WTC11 (cell line): Measurements from ENCODE around the gene KIAA1671. TPM values are rescaled to one million over a fixed set of nuclear protein-coding genes. Genes with fewer than 3 reads are reported as not detected.

ENCODE experiments used
- ATAC-seq: fragments of 200-7000 bp; cut with Tn5 transposase; 2 replicates; pipeline ENCODE4 v1.10.0; 2021; ENCODE audit warnings: mild to moderate bottlenecking, moderate library complexity
- CTCF ChIA-PET: fragments of 300-600 bp; sonication (Branson Sonifier 250); formaldehyde crosslinking; loops from one replicate; lab custom pipeline; 2021; ENCODE audit warnings: antibody characterized with exemption; lab: Charles Lee
- POLR2A ChIA-PET: fragments of 350-600 bp; sonication (Branson Sonifier 250); formaldehyde crosslinking; loops from one replicate; lab custom pipeline; 2021; ENCODE audit warnings: antibody characterized with exemption; lab: Charles Lee
- DNase-seq: peaks from one replicate; pipeline ENCODE4 v3.0.0; 2021; ENCODE audit warnings: low spot score
- H3K27ac Mint-ChIP-seq: 2 replicates; pipeline ENCODE4 v1.8.0; 2021; ENCODE audit warnings: mixed read lengths
- H3K27me3 Mint-ChIP-seq: 2 replicates; pipeline ENCODE4 v1.8.0; 2021; ENCODE audit warnings: low read depth, mild to moderate bottlenecking, moderate library complexity, mixed read lengths
- H3K36me3 Mint-ChIP-seq: 2 replicates; pipeline ENCODE4 v1.8.0; 2021; ENCODE audit warnings: mixed read lengths
- H3K4me1 Mint-ChIP-seq: 2 replicates; pipeline ENCODE4 v1.8.0; 2022; ENCODE audit warnings: mixed read lengths
- H3K4me3 Mint-ChIP-seq: 2 replicates; pipeline ENCODE4 v1.8.0; 2021; ENCODE audit warnings: mild to moderate bottlenecking, moderate library complexity, mixed read lengths
- H3K9me3 Mint-ChIP-seq: 2 replicates; pipeline ENCODE4 v1.8.0; 2021; ENCODE audit warnings: mixed read lengths
- ELF4 ChIP-seq: sonication (generic); formaldehyde crosslinking; IDR thresholded peaks from 2 replicates; pipeline ENCODE4 v1.8.1; 2022; ENCODE audit warnings: low read depth, mild to moderate bottlenecking, moderate library complexity, missing genetic modification reagents
- ETV6 ChIP-seq: sonication (generic); formaldehyde crosslinking; IDR thresholded peaks from 2 replicates; pipeline ENCODE4 v1.8.1; 2022; ENCODE audit warnings: mild to moderate bottlenecking, missing genetic modification reagents
- GABPB1 ChIP-seq: sonication (generic); formaldehyde crosslinking; IDR thresholded peaks from 2 replicates; pipeline ENCODE4 v1.8.1; 2023; ENCODE audit warnings: mild to moderate bottlenecking, missing genetic modification reagents
- GTF2I ChIP-seq: fragments of 250-450 bp; sonication (Bioruptor Pico); conservative IDR thresholded peaks from 2 replicates; pipeline ENCODE4 v1.4.0; 2021; ENCODE audit warnings: mild to moderate bottlenecking
- NR3C1 ChIP-seq: sonication (generic); formaldehyde crosslinking; conservative IDR thresholded peaks from 2 replicates; pipeline ENCODE4 v1.8.1; 2023; ENCODE audit warnings: low read depth, mild to moderate bottlenecking, missing genetic modification reagents
- RELA ChIP-seq: sonication (generic); formaldehyde crosslinking; IDR thresholded peaks from 2 replicates; pipeline ENCODE4 v1.8.1; 2022; ENCODE audit warnings: missing genetic modification reagents, mild to moderate bottlenecking, borderline replicate concordance
- RORB ChIP-seq: fragments of 250-450 bp; sonication (Bioruptor Pico); IDR thresholded peaks from 2 replicates; pipeline ENCODE4 v1.9.0; 2021; ENCODE audit warnings: mild to moderate bottlenecking
- TEAD4 ChIP-seq: sonication (generic); formaldehyde crosslinking; IDR thresholded peaks from 2 replicates; pipeline ENCODE4 v1.8.0; 2022; ENCODE audit warnings: mild to moderate bottlenecking, missing genetic modification reagents
- ZNF138 ChIP-seq: sonication (generic); formaldehyde crosslinking; conservative IDR thresholded peaks from 2 replicates; pipeline ENCODE4 v1.8.1; 2022; ENCODE audit warnings: mild to moderate bottlenecking, moderate library complexity, missing genetic modification reagents
- ZNF423 ChIP-seq: fragments of 250-450 bp; sonication (Bioruptor Pico); IDR thresholded peaks from 2 replicates; pipeline ENCODE4 v2.1.2; 2022; ENCODE audit warnings: mild to moderate bottlenecking, moderate library complexity
- total RNA-seq: library from RNA; stranded (reverse); gene quantifications from 3 replicates; pipeline ENCODE4 v1.2.3, GENCODE V29; 2021
- TF ChIP-seq, protein P1 (sequence below): sonication (generic); formaldehyde crosslinking; IDR thresholded peaks from 2 replicates; pipeline ENCODE4 v1.8.0; 2022; ENCODE audit warnings: mild to moderate bottlenecking, missing genetic modification reagents
- TF ChIP-seq, protein P2 (sequence below): sonication (generic); formaldehyde crosslinking; IDR thresholded peaks from 2 replicates; pipeline ENCODE4 v1.8.1; 2022; ENCODE audit warnings: low read depth, missing genetic modification reagents, borderline replicate concordance
- TF ChIP-seq, protein P3 (sequence below): fragments of 250-450 bp; sonication (Bioruptor Pico); conservative IDR thresholded peaks from 2 replicates; pipeline ENCODE4 v1.9.0; 2021; ENCODE audit warnings: mild to moderate bottlenecking
- TF ChIP-seq, protein P4 (sequence below): sonication (generic); formaldehyde crosslinking; IDR thresholded peaks from 2 replicates; pipeline ENCODE4 v1.8.0; 2022; ENCODE audit warnings: mild to moderate bottlenecking, missing genetic modification reagents
- TF ChIP-seq, protein P5 (sequence below): fragments of 250-450 bp; sonication (Bioruptor Pico); IDR thresholded peaks from 2 replicates; pipeline ENCODE4 v2.1.2; 2022; ENCODE audit warnings: mild to moderate bottlenecking, moderate library complexity
- TF ChIP-seq, protein P6 (sequence below): sonication (generic); formaldehyde crosslinking; IDR thresholded peaks from 2 replicates; pipeline ENCODE4 v1.8.1; 2023; ENCODE audit warnings: mild to moderate bottlenecking, missing genetic modification reagents
- TF ChIP-seq, protein P7 (sequence below): sonication (generic); formaldehyde crosslinking; IDR thresholded peaks from 2 replicates; pipeline ENCODE4 v1.8.0; 2022; ENCODE audit warnings: mild to moderate bottlenecking, missing genetic modification reagents

The KIAA1671 gene
- total RNA-seq, 1 experiment from 2014 or later = 26.0 TPM

DNA sequence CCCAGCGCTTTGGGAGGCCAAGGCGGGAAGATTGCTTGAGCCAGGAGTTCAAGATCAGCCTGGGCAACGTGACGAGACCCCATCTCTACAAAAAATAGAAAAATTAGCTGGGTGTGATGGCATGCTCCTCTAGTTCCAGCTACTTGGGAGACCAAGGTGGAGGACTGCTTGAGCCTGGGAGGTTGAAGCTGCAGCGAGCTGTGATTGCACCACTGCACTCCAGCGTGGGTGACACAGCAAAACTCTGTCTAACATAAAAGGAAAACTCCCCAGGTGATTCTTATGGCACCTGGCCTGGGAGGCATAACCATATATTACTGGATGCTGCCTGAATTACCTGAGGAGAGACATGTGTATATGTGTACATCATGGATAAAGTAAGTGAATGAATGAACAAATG lies 29.1 kb downstream of the KIAA1671 start (continued):
- TF ChIP-seq, protein P1, sequence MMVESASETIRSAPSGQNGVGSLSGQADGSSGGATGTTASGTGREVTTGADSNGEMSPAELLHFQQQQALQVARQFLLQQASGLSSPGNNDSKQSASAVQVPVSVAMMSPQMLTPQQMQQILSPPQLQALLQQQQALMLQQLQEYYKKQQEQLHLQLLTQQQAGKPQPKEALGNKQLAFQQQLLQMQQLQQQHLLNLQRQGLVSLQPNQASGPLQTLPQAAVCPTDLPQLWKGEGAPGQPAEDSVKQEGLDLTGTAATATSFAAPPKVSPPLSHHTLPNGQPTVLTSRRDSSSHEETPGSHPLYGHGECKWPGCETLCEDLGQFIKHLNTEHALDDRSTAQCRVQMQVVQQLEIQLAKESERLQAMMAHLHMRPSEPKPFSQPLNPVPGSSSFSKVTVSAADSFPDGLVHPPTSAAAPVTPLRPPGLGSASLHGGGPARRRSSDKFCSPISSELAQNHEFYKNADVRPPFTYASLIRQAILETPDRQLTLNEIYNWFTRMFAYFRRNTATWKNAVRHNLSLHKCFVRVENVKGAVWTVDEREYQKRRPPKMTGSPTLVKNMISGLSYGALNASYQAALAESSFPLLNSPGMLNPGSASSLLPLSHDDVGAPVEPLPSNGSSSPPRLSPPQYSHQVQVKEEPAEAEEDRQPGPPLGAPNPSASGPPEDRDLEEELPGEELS (CRISPR knock-in tag) = no peak
- no peak for TF ChIP-seq ZNF423 (CRISPR knock-in tag)
- TF ChIP-seq GTF2I = no peak

DNA sequence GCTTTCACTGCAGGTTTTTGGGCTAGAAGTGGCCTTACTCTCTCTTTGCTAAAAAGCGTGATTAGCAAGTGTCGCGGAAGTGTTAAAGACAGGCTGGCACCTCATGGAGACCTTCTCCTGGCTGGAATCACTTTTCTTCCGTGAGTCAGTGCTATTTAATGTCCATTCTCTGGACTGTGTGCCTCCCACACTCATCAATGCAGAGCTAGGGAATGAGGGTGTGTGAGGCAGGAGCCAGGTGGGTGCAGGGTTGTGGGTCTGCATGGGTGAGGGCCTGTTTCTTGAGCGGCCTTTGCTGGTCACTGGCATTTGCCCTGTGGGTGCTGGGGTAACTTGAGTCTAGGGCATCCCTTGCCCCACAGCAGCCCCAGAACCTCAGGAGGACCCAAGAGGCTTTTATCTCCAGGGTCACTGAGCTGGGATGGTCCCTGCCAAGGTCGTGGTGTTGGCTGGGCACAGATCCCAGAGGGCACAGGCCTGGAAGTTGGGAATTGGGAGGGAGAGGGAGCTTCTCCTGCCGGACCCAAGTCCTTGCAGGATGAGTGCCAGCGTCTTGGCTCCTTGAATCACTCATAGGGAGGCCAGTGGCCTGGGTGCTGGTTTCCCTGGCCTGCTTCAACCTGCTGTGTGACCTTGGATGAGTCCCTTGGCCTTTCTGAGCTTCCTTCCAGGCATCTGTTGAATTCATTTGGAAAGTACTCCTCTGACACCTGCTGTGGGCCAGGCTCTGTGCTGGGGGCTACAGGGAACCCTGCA lies 30.0 kb downstream of the KIAA1671 start:
- H3K4me3 Mint-ChIP-seq = no peak overlapping the region
- DNase-seq = no peak
- POLR2A ChIA-PET = no interaction called here
- peaks cover 38% of the 10 kb centered on the region for H3K4me1 Mint-ChIP-seq
- no peaks in the 10 kb centered on the region for H3K27me3 Mint-ChIP-seq
- H3K36me3 Mint-ChIP-seq = no peaks in the 10 kb centered on the region; the same call in none of the 2 replicates
- TF ChIP-seq RELA (CRISPR knock-in tag) (no peak), GABPB1 (CRISPR knock-in tag) (no peak), NR3C1 (CRISPR knock-in tag) (no peak), ELF4 (CRISPR knock-in tag) (no peak), TEAD4 (no peak), RORB (CRISPR knock-in tag) (no peak), ETV6 (CRISPR knock-in tag) (no peak), ZNF138 (CRISPR knock-in tag) (no peak)
- TF ChIP-seq, protein P1 (CRISPR knock-in tag) = no peak
- TF ChIP-seq, protein P2, sequence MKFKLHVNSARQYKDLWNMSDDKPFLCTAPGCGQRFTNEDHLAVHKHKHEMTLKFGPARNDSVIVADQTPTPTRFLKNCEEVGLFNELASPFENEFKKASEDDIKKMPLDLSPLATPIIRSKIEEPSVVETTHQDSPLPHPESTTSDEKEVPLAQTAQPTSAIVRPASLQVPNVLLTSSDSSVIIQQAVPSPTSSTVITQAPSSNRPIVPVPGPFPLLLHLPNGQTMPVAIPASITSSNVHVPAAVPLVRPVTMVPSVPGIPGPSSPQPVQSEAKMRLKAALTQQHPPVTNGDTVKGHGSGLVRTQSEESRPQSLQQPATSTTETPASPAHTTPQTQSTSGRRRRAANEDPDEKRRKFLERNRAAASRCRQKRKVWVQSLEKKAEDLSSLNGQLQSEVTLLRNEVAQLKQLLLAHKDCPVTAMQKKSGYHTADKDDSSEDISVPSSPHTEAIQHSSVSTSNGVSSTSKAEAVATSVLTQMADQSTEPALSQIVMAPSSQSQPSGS = no peak
- TF ChIP-seq, protein P3, sequence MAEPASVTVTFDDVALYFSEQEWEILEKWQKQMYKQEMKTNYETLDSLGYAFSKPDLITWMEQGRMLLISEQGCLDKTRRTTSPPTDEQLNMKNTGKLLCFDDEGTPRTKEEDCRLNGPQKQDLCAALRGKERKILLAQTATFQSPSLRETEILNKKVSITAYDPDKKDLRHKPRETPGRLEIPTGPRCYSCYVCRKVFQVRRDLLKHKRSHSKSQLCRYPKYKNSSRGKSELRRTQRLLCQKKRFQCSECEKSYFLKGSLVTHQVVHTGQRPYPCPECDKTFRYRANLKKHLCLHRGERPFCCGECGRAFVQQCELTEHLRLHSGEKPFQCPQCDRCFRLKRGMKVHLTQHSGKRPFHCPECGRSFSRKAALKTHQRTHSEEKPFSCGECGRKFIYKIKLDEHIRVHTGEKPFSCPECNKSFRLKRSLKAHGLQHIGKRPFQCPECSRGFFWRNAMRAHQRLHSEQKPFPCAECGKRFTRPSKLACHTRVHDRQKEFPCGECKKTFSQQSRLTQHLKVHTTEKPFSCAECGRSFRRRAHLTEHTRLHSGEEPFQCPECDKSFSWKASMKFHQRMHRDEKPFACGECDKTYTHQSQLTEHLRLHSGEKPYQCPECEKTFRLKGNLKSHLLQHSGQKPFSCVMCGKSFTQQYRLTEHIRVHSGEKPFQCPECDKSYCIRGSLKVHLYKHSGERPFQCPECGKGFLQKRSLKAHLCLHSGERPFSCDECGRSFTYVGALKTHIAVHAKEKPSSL = no peak
- TF ChIP-seq, protein P4, sequence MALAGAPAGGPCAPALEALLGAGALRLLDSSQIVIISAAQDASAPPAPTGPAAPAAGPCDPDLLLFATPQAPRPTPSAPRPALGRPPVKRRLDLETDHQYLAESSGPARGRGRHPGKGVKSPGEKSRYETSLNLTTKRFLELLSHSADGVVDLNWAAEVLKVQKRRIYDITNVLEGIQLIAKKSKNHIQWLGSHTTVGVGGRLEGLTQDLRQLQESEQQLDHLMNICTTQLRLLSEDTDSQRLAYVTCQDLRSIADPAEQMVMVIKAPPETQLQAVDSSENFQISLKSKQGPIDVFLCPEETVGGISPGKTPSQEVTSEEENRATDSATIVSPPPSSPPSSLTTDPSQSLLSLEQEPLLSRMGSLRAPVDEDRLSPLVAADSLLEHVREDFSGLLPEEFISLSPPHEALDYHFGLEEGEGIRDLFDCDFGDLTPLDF (CRISPR knock-in tag) = no peak
- TF ChIP-seq, protein P5, sequence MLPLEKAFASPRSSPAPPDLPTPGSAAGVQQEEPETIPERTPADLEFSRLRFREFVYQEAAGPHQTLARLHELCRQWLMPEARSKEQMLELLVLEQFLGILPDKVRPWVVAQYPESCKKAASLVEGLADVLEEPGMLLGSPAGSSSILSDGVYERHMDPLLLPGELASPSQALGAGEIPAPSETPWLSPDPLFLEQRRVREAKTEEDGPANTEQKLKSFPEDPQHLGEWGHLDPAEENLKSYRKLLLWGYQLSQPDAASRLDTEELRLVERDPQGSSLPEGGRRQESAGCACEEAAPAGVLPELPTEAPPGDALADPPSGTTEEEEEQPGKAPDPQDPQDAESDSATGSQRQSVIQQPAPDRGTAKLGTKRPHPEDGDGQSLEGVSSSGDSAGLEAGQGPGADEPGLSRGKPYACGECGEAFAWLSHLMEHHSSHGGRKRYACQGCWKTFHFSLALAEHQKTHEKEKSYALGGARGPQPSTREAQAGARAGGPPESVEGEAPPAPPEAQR (CRISPR knock-in tag) = no peak
- TF ChIP-seq, protein P6, sequence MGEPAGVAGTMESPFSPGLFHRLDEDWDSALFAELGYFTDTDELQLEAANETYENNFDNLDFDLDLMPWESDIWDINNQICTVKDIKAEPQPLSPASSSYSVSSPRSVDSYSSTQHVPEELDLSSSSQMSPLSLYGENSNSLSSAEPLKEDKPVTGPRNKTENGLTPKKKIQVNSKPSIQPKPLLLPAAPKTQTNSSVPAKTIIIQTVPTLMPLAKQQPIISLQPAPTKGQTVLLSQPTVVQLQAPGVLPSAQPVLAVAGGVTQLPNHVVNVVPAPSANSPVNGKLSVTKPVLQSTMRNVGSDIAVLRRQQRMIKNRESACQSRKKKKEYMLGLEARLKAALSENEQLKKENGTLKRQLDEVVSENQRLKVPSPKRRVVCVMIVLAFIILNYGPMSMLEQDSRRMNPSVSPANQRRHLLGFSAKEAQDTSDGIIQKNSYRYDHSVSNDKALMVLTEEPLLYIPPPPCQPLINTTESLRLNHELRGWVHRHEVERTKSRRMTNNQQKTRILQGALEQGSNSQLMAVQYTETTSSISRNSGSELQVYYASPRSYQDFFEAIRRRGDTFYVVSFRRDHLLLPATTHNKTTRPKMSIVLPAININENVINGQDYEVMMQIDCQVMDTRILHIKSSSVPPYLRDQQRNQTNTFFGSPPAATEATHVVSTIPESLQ (CRISPR knock-in tag) = no peak
- TF ChIP-seq, protein P7, sequence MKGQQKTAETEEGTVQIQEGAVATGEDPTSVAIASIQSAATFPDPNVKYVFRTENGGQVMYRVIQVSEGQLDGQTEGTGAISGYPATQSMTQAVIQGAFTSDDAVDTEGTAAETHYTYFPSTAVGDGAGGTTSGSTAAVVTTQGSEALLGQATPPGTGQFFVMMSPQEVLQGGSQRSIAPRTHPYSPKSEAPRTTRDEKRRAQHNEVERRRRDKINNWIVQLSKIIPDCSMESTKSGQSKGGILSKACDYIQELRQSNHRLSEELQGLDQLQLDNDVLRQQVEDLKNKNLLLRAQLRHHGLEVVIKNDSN = no peak
- CTCF ChIA-PET = interaction anchor here (1.0 to 1.3 kb wide), 2 partner anchors 46 to 66 kb away, joined by 3 to 4 read pairs; no protein-coding TSS in a partner anchor
- H3K9me3 Mint-ChIP-seq = no peaks in the 10 kb centered on the region
- no peak for ATAC-seq
- peak overlapping the region; percentile 86 for H3K27ac Mint-ChIP-seq
